Stimulated activated CD8-positive, alpha-beta memory T cell treated with anti-CD3 and anti-CD28 coated beads, Interleukin-15, amount 100 ng/mL, for 48 hours (primary cell): Measurements from ENCODE around the gene TATDN2.
"Not testable (repeated sequence)": the region's sequence is repeated elsewhere in the genome, so short reads cannot be mapped to it uniquely, and the experiment has no call there.

Experiments used
- DNase-seq, 2 donors: peaks; one replicate each; pipeline ENCODE4 v3.0.0-alpha.2; 2020; ENCODE audit warnings: low read depth in 2 of 2

Gene TATDN2

GRCh38 chr3:10234526-10235230 lies 13.6 kb upstream of the TATDN2 start:
- DNase-seq: no peak

DNA sequence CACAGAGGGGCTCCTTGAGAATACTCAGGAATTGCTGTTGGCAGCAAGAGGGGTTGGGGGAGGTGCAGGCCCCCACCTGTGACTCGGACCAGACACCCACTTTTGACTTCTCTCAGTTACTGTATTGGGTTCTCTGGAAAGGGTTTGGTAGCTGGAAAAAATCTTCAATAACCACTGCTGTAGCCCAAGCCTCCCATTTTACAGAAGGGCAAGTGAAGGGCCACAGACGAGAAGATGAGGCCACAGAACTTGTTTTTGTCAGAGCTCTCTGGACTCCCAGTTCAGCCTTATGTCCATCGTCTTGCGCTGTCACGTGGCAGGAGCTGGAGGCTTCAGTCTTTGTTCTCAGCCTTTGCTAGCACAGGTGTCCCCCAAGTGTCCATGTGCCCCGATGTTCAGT lies 12.7 kb upstream of the TATDN2 start:
- DNase-seq: no peak

DNA sequence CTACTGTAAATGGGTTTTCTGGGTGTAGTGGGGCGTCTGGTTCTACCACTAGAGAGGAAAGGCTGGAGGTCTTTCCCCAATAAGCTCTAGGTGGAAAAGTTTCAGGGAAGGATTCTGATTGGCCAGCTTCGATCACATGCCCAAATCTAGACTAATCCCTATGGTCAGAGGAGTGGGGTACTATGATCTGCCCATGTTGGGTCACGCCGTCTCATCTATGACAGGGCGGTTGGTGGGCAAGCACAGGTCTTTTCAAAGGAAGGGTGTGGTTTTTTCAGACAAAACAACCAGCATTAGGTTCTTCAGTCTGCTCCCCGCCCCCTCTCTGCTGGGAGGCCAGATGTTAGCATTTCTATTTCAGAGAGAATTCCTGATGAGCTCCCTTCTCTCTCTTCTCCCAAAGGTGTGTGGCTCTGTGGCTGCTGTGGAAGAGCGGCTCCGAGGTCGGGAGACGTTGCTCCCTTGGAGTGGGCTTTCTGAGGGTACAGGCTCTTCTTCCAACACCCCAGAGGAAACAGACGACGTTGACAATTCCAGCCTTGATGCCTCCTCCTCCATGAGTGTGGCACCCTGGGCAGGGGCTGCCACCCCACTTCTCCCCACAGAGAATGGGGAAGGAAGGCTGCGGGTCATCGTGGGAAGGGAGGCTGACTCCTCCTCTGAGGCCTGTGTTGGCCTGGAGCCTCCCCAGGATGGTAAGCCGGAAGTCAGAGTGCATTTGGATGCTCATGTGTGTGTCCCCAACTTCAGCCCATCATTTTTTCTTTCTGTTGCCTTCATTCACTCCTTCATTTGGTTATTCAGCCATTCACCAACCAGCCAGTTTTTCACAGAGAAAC lies 9.7 kb upstream of the TATDN2 start:
- DNase-seq: peak in 1 of 2 donors; percentile 42

DNA sequence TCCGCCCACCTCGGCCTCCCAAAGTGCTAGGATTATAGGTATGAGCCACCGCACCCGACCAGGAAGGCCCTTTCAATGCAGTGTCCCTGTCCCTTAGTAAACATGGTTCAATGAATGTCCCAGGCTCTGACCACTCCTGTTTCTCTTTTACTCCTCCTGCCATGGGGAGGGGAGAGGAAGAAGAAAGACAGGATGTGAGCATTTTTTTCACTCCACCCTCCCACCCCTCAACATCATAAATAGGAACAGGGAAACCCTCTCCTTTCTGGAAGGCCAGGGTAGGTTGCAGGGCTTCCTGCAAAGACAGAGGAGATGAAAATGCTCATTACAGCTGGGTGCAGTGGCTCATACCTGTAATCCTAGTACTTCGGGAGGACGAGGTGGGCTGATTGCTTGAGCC lies 7.5 kb upstream of the TATDN2 start:
- DNase-seq: no peak

GRCh38 chr3:10242182-10243065 lies 5.8 kb upstream of the TATDN2 start:
- peak; percentile 67 to 68 for DNase-seq

DNA sequence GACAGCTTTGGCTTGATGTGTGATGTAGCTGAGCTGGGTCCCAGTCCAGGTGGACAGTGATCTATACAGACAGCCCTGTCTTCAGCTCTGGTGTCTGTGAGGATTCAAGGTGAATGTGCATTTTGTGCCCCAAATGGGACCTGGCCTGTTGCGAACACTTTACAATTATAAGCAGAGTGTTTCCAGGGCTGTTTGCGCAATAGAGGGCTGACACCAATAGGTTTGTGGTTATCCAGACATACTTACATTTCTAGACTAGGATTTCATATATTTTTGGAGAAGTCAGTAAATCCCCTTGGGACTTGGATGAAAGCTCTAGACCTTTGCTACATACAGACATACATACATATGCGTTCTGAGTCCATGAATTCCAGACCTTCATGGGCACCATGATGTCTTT lies 4.2 kb upstream of the TATDN2 start:
- no peak for DNase-seq

- DNase-seq: no peak
Observed at GRCh38 chr3:10245081-10245712, 3.1 kb upstream of the TATDN2 start.

GRCh38 chr3:10247679-10248183 lies 528 bp upstream of the TATDN2 start:
- DNase-seq: no peak

DNA sequence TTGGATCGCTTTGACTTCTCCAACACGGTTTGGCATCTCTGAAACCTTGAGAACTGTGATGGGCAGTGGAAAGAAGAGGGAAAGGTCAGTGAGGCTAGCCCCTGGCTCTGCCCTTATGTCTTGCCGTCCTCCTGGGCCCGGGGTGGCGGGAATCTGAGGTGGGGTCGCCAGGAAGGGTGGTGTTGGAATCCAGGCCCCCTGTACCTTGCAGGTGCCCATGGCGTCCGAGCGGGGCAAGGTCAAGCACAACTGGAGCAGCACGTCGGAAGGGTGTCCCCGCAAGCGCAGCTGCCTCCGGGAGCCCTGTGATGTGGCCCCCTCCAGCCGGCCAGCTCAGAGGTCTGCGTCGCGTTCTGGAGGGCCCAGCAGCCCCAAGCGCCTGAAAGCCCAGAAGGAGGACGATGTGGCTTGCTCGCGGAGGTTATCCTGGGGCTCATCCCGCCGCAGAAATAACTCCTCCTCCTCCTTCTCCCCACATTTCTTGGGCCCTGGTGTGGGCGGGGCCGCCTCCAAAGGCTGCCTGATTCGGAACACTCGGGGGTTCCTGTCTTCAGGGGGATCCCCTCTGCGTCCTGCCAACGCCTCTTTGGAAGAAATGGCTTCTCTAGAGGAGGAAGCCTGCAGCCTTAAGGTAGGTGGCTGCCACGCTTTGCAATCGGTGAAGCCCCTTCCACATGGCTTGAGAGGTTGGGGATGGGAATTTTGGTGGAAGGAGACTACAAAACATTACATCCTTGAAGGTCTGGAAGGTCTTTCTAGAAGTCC lies 907 bp downstream of the TATDN2 start:
- peak; percentile 63 to 65 for DNase-seq

- no peak for DNase-seq
Observed at GRCh38 chr3:10249833-10250232, 1.6 kb downstream of the TATDN2 start.

DNA sequence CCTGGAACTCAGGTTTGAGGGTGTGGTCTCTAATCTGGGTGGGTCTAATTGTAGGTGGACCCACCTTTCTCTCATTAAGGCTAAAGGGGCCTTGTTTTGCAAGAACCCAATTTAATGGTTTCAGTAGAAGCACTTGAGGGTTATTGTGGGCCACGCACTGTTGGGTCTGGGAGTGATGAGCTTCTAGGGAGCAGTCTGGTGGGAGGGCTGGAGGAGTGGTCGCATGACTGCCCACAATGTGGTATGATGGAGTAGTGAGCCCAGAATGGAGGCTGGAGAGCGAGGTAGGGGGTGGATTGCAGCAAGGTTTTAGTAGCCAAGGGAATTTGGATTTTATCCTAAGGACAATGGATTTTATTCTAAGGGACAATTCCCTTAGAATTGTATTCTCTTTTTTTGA lies 2.7 kb downstream of the TATDN2 start:
- no peak for DNase-seq

DNA sequence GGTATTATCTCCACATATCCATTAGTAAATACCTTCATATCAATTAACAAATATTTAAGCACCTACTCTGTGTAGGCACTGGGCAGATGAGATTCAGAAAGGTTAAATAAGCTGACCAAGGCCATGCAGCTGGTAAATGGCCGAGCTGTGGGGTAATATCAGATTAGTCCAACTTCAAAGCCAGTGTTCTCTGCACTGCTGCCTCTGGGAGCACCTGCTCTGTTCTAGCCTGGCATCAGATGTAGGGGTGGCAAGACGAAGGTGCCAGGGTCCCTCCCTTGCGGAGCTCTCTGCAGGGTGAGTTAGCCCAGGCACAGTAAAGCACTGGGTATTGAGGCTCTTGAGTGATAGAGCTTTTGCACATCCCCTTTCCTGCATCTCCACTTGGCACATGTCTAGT lies 5.5 kb downstream of the TATDN2 start:
- DNase-seq: no peak

GRCh38 chr3:10255835-10256234 lies 7.6 kb downstream of the TATDN2 start:
- no peak for DNase-seq

GRCh38 chr3:10259036-10259435 lies 10.8 kb downstream of the TATDN2 start:
- DNase-seq: no peak

DNA sequence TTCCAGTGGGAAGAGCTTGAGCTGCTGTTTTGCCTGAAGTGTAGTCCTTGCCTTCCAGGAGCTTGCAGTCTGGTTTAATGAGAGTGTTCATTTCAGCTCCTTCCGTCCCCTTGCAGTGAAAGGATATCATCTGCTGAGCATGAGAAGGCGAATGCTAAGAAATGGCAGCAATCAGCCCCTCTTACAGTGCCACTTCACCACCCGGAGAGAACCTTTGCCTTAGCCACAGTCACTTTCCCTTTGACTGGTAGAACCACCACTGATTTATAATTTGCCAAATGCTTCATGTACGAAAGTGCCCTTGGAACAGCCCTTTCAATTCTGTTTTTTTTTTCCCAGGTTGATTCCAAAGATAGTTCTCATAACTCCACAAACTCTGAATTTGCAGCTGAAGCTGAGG lies 11.5 kb downstream of the TATDN2 start:
- no peak for DNase-seq

DNA sequence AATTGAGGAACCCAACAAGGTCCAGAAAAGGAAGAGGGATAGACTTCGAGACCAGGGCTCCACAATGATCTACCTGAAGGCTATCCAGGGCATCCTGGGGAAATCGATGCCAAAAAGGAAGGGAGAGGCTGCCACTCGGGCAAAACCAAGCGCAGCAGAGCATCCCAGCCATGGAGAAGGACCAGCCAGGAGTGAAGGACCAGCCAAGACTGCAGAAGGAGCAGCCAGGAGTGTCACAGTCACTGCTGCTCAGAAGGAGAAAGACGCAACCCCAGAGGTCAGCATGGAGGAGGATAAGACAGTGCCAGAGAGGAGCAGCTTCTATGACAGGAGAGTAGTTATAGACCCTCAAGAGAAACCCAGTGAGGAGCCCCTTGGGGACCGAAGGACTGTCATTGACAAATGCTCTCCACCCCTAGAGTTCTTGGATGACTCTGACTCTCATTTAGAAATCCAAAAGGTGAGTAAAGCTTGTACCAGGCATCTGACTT lies 12.0 kb downstream of the TATDN2 start:
- DNase-seq: no peak

DNA sequence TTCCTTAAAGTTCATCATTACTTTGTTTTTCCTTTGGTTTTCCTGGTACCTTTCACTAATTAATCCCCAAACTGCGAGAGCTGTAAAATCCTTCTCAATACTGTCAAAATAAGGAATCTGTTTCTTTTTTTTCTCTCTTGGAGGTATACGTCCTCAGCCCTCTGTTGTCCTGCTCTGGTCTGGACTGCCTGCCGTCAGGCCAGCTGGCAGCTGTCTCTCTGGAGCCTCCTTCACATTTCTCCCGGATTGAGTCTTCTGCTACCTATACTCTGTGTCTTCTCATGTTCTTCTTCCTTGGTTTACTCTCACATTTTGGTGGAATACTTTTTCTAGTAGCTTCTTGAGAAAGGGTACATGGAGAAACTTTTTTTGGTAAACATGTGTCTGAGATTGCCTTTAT lies 13.8 kb downstream of the TATDN2 start:
- no peak for DNase-seq

DNA sequence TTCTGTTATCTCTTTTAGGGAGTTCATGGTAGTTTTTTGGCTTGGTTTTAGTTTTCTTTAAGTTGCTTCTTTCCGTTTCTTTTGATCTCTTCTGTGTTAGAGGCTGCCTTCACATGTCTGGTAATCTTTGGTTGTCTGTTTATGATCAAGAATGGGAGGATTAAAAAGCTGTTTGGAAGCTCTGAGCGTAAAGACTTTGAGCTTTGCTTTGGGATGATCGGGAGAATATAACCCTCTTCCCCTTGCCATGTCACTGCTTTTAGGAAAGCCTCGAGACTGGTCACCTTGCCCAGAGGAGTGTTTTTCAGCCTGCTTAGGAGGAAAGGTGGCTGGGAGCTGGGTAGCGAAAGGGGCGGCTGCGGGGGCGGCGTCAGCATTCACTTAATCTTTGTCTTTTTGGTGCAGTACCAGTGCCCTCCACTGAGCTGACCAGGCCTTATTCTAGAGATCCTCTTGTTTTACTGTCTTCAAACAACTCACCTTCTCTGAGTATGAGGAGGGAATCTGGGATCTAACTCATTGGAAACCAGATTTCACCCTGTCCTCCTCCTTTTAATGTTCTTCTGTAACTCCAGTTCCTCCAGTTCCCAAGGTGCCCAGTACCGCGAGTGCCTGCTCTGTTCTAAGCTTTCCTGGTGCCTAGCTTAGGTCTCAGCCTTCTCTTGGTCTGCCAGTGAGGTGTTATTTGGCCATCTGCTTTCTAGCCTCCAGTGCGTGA lies 15.5 kb downstream of the TATDN2 start:
- DNase-seq: peak; percentile 49 to 56

DNA sequence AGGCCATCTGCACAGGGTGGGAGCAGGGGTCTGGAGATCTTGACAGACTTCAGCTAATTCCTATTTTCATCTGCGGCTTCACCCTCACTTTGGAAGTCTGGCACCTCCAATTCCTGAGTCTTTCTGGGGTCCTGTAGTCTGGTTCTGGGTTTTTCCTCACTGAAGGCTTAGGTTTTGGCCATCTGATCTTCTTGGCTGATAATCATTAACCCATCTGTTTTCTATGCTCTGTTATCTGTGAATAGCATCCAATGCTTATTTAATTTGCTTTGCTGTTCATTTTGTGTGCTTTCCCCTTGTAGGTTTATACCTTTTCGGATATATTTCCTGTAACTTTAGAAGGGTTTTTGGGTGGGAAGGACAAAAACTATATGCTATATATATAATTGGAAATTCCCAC lies 17.6 kb downstream of the TATDN2 start:
- DNase-seq: no peak

DNA sequence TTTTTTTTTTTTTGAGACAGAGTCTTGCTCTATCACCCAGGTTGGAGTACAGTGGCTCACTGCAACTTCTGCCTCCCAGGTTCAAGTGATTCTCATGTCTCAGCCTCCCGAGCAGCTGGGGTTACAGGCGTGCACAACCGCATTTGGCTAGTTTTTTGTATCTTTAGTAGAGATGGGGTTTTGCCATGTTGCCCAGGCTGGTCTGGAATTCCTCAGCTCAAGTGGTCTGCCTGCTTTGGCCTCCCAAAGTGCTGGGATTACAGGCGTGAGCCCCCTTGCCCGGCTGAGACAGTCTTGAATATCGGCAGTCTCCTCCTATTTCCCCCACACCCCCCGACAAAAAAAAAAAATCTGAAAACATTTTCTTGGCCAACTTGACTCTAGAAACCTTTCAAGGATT lies 18.7 kb downstream of the TATDN2 start:
- not testable (repeated sequence) for DNase-seq
